Measurements from ENCODE around the gene RBSN. TPM values are rescaled to one million over a fixed set of nuclear protein-coding genes. Genes with fewer than 3 reads are reported as not detected.

Gene RBSN
- total and polyA plus RNA-seq, 7 donors: 7.2 to 41.3 (median 29.1) TPM

- Histone ChIP-seq H3K9me3 (no peaks in the 10 kb centered on the region), H3K27ac (no peak overlapping the region), H3K27me3 (no peaks in the 10 kb centered on the region), H3K36me3 (peaks cover 0 to 83% (median 29%) of the 10 kb centered on the region in 4 donors), H3K4me1 (no peaks in the 10 kb centered on the region), H3K4me3 (no peak overlapping the region)
- TF ChIP-seq CTCF (IDR thresholded peaks at IDR 0.05) (peak in 1 of 4 experiments; percentile 26), EP300 (IDR thresholded peaks at IDR 0.05) (no peak)
- WGBS, 2 donors: 68 to 86% methylated on average over 1 of the region's 1 CpG
- DNase-seq: no peak
- intact Hi-C loops (cut with DNase I): no loop called here
Observed at GRCh38 chr3:15051531-15051930, 47.4 kb downstream of the RBSN start.

GRCh38 chr3:15050405-15051092 lies 48.4 kb downstream of the RBSN start:
- H3K4me1 ChIP-seq: no peaks in the 10 kb centered on the region
- DNase-seq: no peak
- intact Hi-C loops (cut with DNase I): no loop called here
- H3K9me3 ChIP-seq: no peaks in the 10 kb centered on the region
- H3K27me3 ChIP-seq: no peaks in the 10 kb centered on the region
- H3K36me3 ChIP-seq: peaks cover 0 to 90% (median 32%) of the 10 kb centered on the region in 4 donors
- H3K4me3 ChIP-seq: no peak overlapping the region
- TF ChIP-seq CTCF (IDR thresholded peaks at IDR 0.05) (no peak), POLR2A (IDR thresholded peaks at IDR 0.05) (no peak), POLR2AphosphoS5 (IDR thresholded peaks at IDR 0.05) (no peak), EP300 (IDR thresholded peaks at IDR 0.05) (no peak)
- H3K27ac ChIP-seq: no peak overlapping the region
- 58 to 73% methylated on average over 3 of the region's 3 CpGs for WGBS, 2 donors

GRCh38 chr3:15049584-15049983 lies 49.4 kb downstream of the RBSN start:
- intact Hi-C loops (cut with DNase I): no loop called here
- no peak overlapping the region for H3K4me3 ChIP-seq
- no peak for DNase-seq
- H3K27me3 ChIP-seq: no peaks in the 10 kb centered on the region
- 81 to 92% methylated on average over 2 of the region's 2 CpGs for WGBS, 2 donors
- no peaks in the 10 kb centered on the region for H3K9me3 ChIP-seq
- peaks cover 0 to 95% (median 39%) of the 10 kb centered on the region in 4 donors for H3K36me3 ChIP-seq
- TF ChIP-seq POLR2AphosphoS5 (IDR thresholded peaks at IDR 0.05) (no peak), CTCF (IDR thresholded peaks at IDR 0.05) (no peak), POLR2A (IDR thresholded peaks at IDR 0.05) (no peak), EP300 (IDR thresholded peaks at IDR 0.05) (no peak)
- no peaks in the 10 kb centered on the region for H3K4me1 ChIP-seq
- H3K27ac ChIP-seq: no peak overlapping the region

- no peaks in the 10 kb centered on the region for H3K9me3 ChIP-seq
- no peak for TF ChIP-seq POLR2A (IDR thresholded peaks at IDR 0.05)
Observed at GRCh38 chr3:15045667-15046066, 53.3 kb downstream of the RBSN start.

GRCh38 chr3:15044326-15044725 lies 54.6 kb downstream of the RBSN start:
- intact Hi-C loops (cut with DNase I): no loop called here
- Histone ChIP-seq H3K36me3 (peaks cover 4 to 100% (median 44%) of the 10 kb centered on the region in 4 donors), H3K27ac (no peak overlapping the region), H3K4me3 (no peak overlapping the region), H3K4me1 (no peaks in the 10 kb centered on the region), H3K27me3 (no peaks in the 10 kb centered on the region), H3K9me3 (no peaks in the 10 kb centered on the region)
- 54 to 67% methylated on average over 7 of the region's 7 CpGs for WGBS, 2 donors
- no peak for DNase-seq
- no peak for TF ChIP-seq POLR2AphosphoS5 (IDR thresholded peaks at IDR 0.05)
- TF ChIP-seq POLR2A (IDR thresholded peaks at IDR 0.05): no peak
- no peak for TF ChIP-seq CTCF (IDR thresholded peaks at IDR 0.05)
- no peak for TF ChIP-seq EP300 (IDR thresholded peaks at IDR 0.05)

More at GRCh38 chr3:15045667-15046066, 53.3 kb downstream of the RBSN start:
- H3K4me3 ChIP-seq: no peak overlapping the region
- DNase-seq: no peak
- no peak overlapping the region for H3K27ac ChIP-seq
- H3K4me1 ChIP-seq: no peaks in the 10 kb centered on the region
- H3K27me3 ChIP-seq: no peaks in the 10 kb centered on the region
- 69 to 79% methylated on average over 1 of the region's 1 CpG for WGBS, 2 donors
- H3K36me3 ChIP-seq: peaks cover 3 to 100% (median 46%) of the 10 kb centered on the region in 4 donors
- intact Hi-C loops (cut with DNase I): no loop called here

Data from sigmoid colon (tissue), 7 donors.